NT2/D1 (cell line): Measurements from ENCODE around the gene ABHD5.

Experiments
- YY1 ChIP-seq: IDR thresholded peaks from 2 replicates; pipeline ENCODE4 v1.6.1; 2011; ENCODE audit not compliant: insufficient read length, insufficient read depth
- ZNF274 ChIP-seq: IDR thresholded peaks from 2 replicates; pipeline ENCODE4 v1.6.1; 2011; ENCODE audit warnings: mild to moderate bottlenecking, low read depth, low read length

GRCh38 chr3:43710607-43711006 lies 19.9 kb downstream of the ABHD5 start:
- TF ChIP-seq YY1: no peak
- TF ChIP-seq ZNF274: no peak
